GM06990 (cell line): Measurements from ENCODE around the gene VPS4A.

Experiments
- DNase-seq: peaks from one replicate; pipeline ENCODE4 v3.0.0-alpha.2; 2011; ENCODE audit not compliant: insufficient read length; ENCODE audit errors: extremely low read depth
- H3K27me3 ChIP-seq: replicated peaks from 2 replicates; pipeline ENCODE4 v1.6.0; 2011; ENCODE audit warnings: low read length; ENCODE audit not compliant: control insufficient read depth, insufficient read depth
- H3K36me3 ChIP-seq: 2 replicates; pipeline ENCODE4 v1.5.1; 2011; ENCODE audit warnings: low read length; ENCODE audit not compliant: control insufficient read depth, insufficient read depth
- H3K4me3 ChIP-seq: replicated peaks from 2 replicates; pipeline ENCODE4 v1.5.1; 2011; ENCODE audit warnings: low read depth, mild to moderate bottlenecking, control low read depth, low read length
- TF ChIP-seq, protein P1 (sequence below): IDR thresholded peaks from 2 replicates; pipeline ENCODE4 v1.5.1; 2011; ENCODE audit warnings: low read length, control low read depth, mild to moderate bottlenecking, inconsistent platforms; ENCODE audit not compliant: insufficient read depth, poor library complexity, severe bottlenecking

VPS4A gene

DNA sequence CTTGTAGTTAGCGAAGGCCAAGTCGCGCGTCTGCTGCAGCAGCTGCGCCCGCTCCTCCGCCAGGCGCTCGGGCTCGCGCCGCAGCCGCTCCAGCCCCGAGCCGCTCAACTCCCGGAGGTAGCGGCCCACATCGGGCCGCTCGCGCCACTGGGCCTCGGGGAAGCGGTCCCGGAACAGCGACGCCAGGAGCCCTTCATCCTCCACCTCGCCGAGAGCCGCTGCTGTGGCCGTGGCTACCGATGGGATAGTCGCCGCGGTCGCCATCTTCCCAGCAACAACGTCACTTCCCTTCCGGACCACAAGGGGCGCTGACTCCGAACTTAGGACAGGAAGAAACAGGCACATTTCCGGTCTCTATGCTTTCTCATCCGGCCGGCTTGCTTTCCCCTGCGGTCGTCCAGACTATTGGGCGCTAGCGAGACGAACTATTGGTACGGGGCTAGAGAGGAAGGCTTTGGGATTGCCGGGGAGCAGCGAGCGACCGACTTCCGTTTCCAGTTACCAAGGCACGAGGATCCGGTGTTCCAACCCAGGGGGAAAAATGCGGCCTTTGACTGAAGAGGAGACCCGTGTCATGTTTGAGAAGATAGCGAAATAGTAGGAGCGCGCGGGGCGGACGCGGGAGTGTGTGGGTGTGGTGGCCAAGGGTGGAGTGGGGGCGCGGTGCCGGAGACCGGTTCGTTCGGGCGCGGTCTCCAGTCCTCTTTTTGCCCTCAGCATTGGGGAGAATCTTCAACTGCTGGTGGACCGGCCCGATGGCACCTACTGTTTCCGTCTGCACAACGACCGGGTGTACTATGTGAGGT lies 28.3 kb downstream of the VPS4A start, which contains the start of the genes COG8 and NIP7:
TSS of gene COG8 (minus strand) at position 276 of the 806 bp plus-strand sequence. CDS start at position 264, 12 bp downstream.
TSS of gene NIP7 (plus strand) at position 484 of the 806 bp plus-strand sequence. CDS start at position 542, 58 bp downstream.
- Histone ChIP-seq H3K4me3 (peak within 1 kb of the TSS; percentile 97), H3K27me3 (no peaks in the 10 kb centered on the region), H3K36me3 (peaks cover 9% of the 10 kb centered on the region)
- TF ChIP-seq, protein P1, sequence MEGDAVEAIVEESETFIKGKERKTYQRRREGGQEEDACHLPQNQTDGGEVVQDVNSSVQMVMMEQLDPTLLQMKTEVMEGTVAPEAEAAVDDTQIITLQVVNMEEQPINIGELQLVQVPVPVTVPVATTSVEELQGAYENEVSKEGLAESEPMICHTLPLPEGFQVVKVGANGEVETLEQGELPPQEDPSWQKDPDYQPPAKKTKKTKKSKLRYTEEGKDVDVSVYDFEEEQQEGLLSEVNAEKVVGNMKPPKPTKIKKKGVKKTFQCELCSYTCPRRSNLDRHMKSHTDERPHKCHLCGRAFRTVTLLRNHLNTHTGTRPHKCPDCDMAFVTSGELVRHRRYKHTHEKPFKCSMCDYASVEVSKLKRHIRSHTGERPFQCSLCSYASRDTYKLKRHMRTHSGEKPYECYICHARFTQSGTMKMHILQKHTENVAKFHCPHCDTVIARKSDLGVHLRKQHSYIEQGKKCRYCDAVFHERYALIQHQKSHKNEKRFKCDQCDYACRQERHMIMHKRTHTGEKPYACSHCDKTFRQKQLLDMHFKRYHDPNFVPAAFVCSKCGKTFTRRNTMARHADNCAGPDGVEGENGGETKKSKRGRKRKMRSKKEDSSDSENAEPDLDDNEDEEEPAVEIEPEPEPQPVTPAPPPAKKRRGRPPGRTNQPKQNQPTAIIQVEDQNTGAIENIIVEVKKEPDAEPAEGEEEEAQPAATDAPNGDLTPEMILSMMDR = peak; percentile 76
- peak; percentile 91 for DNase-seq

DNA sequence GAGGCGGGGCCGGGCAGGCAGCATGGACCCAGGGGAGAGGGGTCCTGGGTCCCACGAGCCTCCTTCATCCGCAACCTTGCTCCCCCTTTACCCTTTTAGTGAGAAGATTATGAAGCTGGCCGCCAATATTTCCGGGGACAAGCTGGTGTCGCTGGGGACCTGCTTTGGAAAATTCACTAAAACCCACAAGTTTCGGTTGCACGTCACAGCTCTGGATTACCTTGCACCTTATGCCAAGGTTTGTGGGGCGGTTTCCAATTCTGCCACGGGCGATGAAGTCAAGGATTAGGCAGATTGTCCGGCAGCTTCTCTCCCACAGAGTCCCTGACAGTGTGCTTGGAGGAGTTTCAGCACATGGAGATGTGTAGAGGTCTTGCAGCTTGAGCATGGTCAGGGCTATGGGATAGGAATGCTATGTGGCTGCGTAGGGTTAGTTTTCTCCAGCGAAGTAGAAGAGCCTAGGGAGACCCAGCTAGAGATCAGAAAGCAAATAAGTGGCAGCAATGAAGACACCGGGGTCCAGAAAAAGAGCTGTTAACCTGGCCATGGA lies 29.0 kb downstream of the VPS4A start:
- TF ChIP-seq, protein P1 = no peak

DNA sequence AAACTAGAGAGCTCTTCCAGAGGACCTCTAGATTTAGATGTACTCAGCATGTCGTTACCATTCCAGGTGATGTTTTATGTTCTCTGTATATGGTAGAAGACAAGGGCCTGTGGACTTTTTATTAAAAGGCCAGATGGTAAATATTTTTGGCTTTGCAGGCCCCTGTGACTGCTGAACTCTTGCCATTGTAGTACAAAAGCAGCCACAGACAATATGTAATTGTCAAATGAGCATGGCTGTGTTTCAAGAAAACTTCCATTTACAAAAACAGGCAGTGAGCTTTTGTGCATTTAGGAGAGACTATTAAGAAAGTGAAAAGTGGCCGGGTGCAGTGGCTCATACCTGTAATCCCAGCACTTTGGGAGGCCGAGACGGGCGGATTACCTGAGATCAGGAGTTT lies 33.0 kb downstream of the VPS4A start:
- DNase-seq = no peak
- TF ChIP-seq, protein P1 = no peak
- H3K4me3 ChIP-seq = no peak overlapping the region
- H3K27me3 ChIP-seq = no peaks in the 10 kb centered on the region
- peaks cover 2% of the 10 kb centered on the region for H3K36me3 ChIP-seq

More for the DNA sequence above, 29.0 kb downstream of the VPS4A start:
- DNase-seq = no peak
- H3K4me3 ChIP-seq = peak overlapping the region; percentile 97
- H3K36me3 ChIP-seq = peaks cover 3% of the 10 kb centered on the region
- no peaks in the 10 kb centered on the region for H3K27me3 ChIP-seq

DNA sequence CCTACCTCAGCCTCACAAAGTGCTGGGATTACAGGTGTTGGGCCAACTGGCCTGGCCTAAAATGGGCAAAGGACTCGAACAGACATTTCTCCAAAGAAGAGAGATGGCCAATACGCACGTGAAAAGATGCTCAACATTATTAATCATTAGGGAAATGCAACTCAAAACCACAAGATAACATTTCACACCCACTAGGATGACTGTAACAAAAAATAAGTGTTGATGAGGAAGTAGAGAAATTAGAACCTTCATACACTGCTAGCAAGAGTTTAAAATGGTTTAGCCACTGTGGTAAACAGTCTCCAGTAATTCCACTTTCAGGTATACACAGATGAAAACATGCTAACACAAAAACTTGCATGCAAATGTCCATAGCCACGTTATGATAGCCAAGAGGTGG lies 34.8 kb downstream of the VPS4A start:
- Histone ChIP-seq H3K36me3 (peaks cover 2% of the 10 kb centered on the region), H3K27me3 (no peaks in the 10 kb centered on the region), H3K4me3 (no peak overlapping the region)
- DNase-seq = no peak
- TF ChIP-seq, protein P1 = no peak

DNA sequence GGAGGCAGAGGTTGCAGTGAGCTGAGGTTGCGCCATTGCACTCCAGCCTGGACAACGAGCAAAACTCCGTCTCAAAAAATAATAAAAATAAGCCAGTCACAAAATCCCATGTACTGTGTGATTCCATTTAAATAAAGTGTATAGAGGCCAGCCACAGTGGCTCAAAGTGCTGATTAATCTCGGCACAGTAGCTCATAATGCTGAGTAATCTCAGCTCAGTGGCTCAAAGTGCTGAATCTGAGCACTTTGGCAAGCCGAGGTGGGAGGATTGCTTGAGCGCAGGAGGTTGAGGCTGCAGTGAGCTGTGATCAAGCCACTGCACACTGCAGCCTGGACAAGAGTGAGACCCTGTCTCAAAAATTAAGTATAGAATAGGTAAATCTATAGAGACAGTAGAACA lies 35.5 kb downstream of the VPS4A start:
- TF ChIP-seq, protein P1 = no peak
- H3K36me3 ChIP-seq = peaks cover 3% of the 10 kb centered on the region
- no peak for DNase-seq

More for the DNA sequence above, 35.5 kb downstream of the VPS4A start:
- no peak overlapping the region for H3K4me3 ChIP-seq
- no peaks in the 10 kb centered on the region for H3K27me3 ChIP-seq
